HepG2 (cell line): ENCODE measurements around the gene ITGAV. TPM values are rescaled to one million over a fixed set of nuclear protein-coding genes. Genes with fewer than 3 reads are reported as not detected.

Source experiments
- ATAC-seq: fragments of 200-7000 bp; cut with Tn5 transposase; 3 replicates; pipeline ENCODE4 v1.9.1; 2020; ENCODE audit warnings: mild to moderate bottlenecking, moderate library complexity
- BruUV-seq: library from RNA; stranded (reverse); fragments of 400-500 nt; replicated peaks from 2 replicates; lab custom pipeline; 2021; lab: Mats Ljungman, UMichigan
- CTCF ChIA-PET: fragments of 300-600 bp; formaldehyde crosslinking; extraction: SDS; loops from one replicate; lab custom pipeline; 2021; ENCODE audit warnings: low total read pairs, inconsistent platforms, low intra/inter-chr PET ratio; lab: Yijun Ruan, JAX
- POLR2A ChIA-PET: fragments of 350-600 bp; sonication (Branson Sonifier 250); formaldehyde crosslinking; loops from one replicate; lab custom pipeline; 2020; ENCODE audit warnings: antibody characterized with exemption, inconsistent platforms; lab: Yijun Ruan, JAX
- DNase-seq: peaks from one replicate; pipeline ENCODE4 v3.0.0-alpha.2; 2015; ENCODE audit warnings: low spot score
- FAIRE-seq: peaks from 3 replicates; lab custom pipeline; 2011; peaks lifted over from hg19 to GRCh38; lab: Jason Lieb, UNC
- H2AFZ ChIP-seq: one replicate; pipeline ENCODE4 v1.6.1; 2011; ENCODE audit warnings: low read length, inconsistent platforms
- H3K27ac ChIP-seq: fragments of 300-600 bp; 3 replicates; pipeline ENCODE4 v1.8.0; 2011; ENCODE audit warnings: mixed run types, mild to moderate bottlenecking, mixed read lengths, low read length, inconsistent platforms; ENCODE audit not compliant: insufficient read depth; ENCODE audit errors: extremely low read length
- H3K27me3 ChIP-seq, 2 experiments: fragments of 200-600 bp in 1 of 2; 2 replicates in 1 of 2; 3 replicates in 1 of 2; pipeline versions ENCODE4 v1.6.0 to v1.8.0; 2011; ENCODE audit warnings: low read length in 2 of 2, mild to moderate bottlenecking in 2 of 2, moderate library complexity in 2 of 2, inconsistent platforms in 1 of 2; ENCODE audit not compliant: insufficient read depth in 2 of 2, control insufficient read depth in 1 of 2
- H3K36me3 ChIP-seq, 2 experiments: fragments of 200-600 bp in 1 of 2; replicated peaks in 1 of 2; 2 replicates in 1 of 2; 3 replicates in 1 of 2; pipeline versions ENCODE4 v1.5.1 to v1.8.0; 2011; ENCODE audit warnings: low read length in 2 of 2, inconsistent platforms in 1 of 2; ENCODE audit not compliant: insufficient read depth in 2 of 2, control insufficient read depth in 1 of 2
- H3K4me1 ChIP-seq: 2 replicates; pipeline ENCODE4 v1.5.1; 2012; ENCODE audit warnings: low read length, inconsistent platforms; ENCODE audit not compliant: insufficient read depth
- H3K4me2 ChIP-seq: 2 replicates; pipeline ENCODE4 v1.6.0; 2011; ENCODE audit warnings: low read depth, low read length, inconsistent platforms
- H3K4me3 ChIP-seq, 3 experiments: fragments of 200-600 bp in 1 of 3; sonication (generic), shearing (Covaris generic) in 1 of 3; replicated peaks in 1 of 3; 2 replicates each; pipeline ENCODE4 v1.5.1; 2011 to 2016; ENCODE audit warnings: low read length in 3 of 3, inconsistent platforms in 2 of 3, low read depth in 2 of 3, mild to moderate bottlenecking in 2 of 3, control low read depth in 1 of 3, mixed read lengths in 1 of 3; ENCODE audit not compliant: insufficient read depth in 1 of 3
- H3K79me2 ChIP-seq: one replicate; pipeline ENCODE4 v1.6.1; 2011; ENCODE audit warnings: low read length, inconsistent platforms; ENCODE audit not compliant: insufficient read depth
- H3K9ac ChIP-seq: 2 replicates; pipeline ENCODE4 v1.6.0; 2011; ENCODE audit warnings: mild to moderate bottlenecking, low read depth, low read length, inconsistent platforms; ENCODE audit not compliant: insufficient read depth
- H3K9me3 ChIP-seq: 2 replicates; pipeline ENCODE4 v1.5.1; 2012; ENCODE audit warnings: mild to moderate bottlenecking, low read length
- H4K20me1 ChIP-seq: 2 replicates; pipeline ENCODE4 v1.6.0; 2011; ENCODE audit warnings: inconsistent platforms, mild to moderate bottlenecking, low read length, moderate library complexity; ENCODE audit not compliant: insufficient read depth
- ATRX ChIP-seq: sonication (generic); formaldehyde crosslinking; IDR thresholded peaks from 2 replicates; pipeline ENCODE4 v1.4.0; 2020; ENCODE audit warnings: missing genetic modification reagents, borderline replicate concordance
- CAMTA2 ChIP-seq: sonication (generic); formaldehyde crosslinking; IDR thresholded peaks from 2 replicates; pipeline ENCODE4 v1.4.0; 2020; ENCODE audit warnings: mild to moderate bottlenecking, missing genetic modification reagents, borderline replicate concordance
- CHD2 ChIP-seq: IDR thresholded peaks from 2 replicates; pipeline ENCODE4 v1.6.1; 2011; ENCODE audit warnings: low read depth, low read length, improper control_type of control experiment
- FOXA3 ChIP-seq: IDR thresholded peaks from 2 replicates; pipeline ENCODE4 v1.6.1; 2016; ENCODE audit warnings: missing genetic modification reagents, missing compliant biosample characterization
- GPBP1L1 ChIP-seq: sonication (generic); formaldehyde crosslinking; IDR thresholded peaks from 2 replicates; pipeline ENCODE4 v1.5.0; 2020; ENCODE audit warnings: mild to moderate bottlenecking, missing genetic modification reagents
- HNF1B ChIP-seq: sonication (generic); formaldehyde crosslinking; IDR thresholded peaks from 2 replicates; pipeline ENCODE4 v1.5.1; 2020; ENCODE audit warnings: mild to moderate bottlenecking, moderate library complexity, missing genetic modification reagents
- ISL2 ChIP-seq: sonication (generic); formaldehyde crosslinking; IDR thresholded peaks from 2 replicates; pipeline ENCODE4 v1.5.0; 2020; ENCODE audit warnings: missing genetic modification reagents
- KAT7 ChIP-seq: IDR thresholded peaks from 2 replicates; pipeline ENCODE4 v1.6.1; 2018; ENCODE audit warnings: borderline replicate concordance, missing compliant biosample characterization
- MYC ChIP-seq: sonication (generic); formaldehyde crosslinking; IDR thresholded peaks from 2 replicates; pipeline ENCODE4 v1.9.0; 2021; ENCODE audit warnings: missing genetic modification reagents, borderline replicate concordance
- RNF219 ChIP-seq: sonication (generic); formaldehyde crosslinking; IDR thresholded peaks from 2 replicates; pipeline ENCODE4 v1.5.0; 2020; ENCODE audit warnings: mild to moderate bottlenecking, missing genetic modification reagents
- SALL1 ChIP-seq: sonication (generic); formaldehyde crosslinking; IDR thresholded peaks from 2 replicates; pipeline ENCODE4 v1.8.0; 2022; ENCODE audit warnings: mild to moderate bottlenecking, missing genetic modification reagents
- TCF12 ChIP-seq, 2 experiments: fragments of 450-650 bp in 1 of 2; sonication (generic) in 1 of 2; formaldehyde crosslinking in 1 of 2; IDR thresholded peaks; 2 replicates each; pipeline versions ENCODE4 v1.6.1 to v1.8.0; 2017 to 2022; ENCODE audit warnings: antibody characterized with exemption in 1 of 2, mild to moderate bottlenecking in 1 of 2, missing genetic modification reagents in 1 of 2, moderate library complexity in 1 of 2
- TFAP4 ChIP-seq: sonication (generic); IDR thresholded peaks from 2 replicates; pipeline ENCODE4 v1.6.1; 2016; ENCODE audit warnings: low read depth, borderline replicate concordance
- ZIK1 ChIP-seq: sonication (generic); formaldehyde crosslinking; IDR thresholded peaks from 2 replicates; pipeline ENCODE4 v1.5.0; 2020; ENCODE audit warnings: mild to moderate bottlenecking, low read depth, missing genetic modification reagents, borderline replicate concordance
- ZNF224 ChIP-seq: sonication (generic); formaldehyde crosslinking; IDR thresholded peaks from 2 replicates; pipeline ENCODE4 v1.5.0; 2020; ENCODE audit warnings: mild to moderate bottlenecking, missing genetic modification reagents
- ZNF260 ChIP-seq: sonication (generic); formaldehyde crosslinking; IDR thresholded peaks from 2 replicates; pipeline ENCODE4 v1.4.0; 2020; ENCODE audit warnings: missing genetic modification reagents, low read depth, mild to moderate bottlenecking, borderline replicate concordance
- ZNF549 ChIP-seq: sonication (generic); formaldehyde crosslinking; IDR thresholded peaks from 2 replicates; pipeline ENCODE4 v1.5.0; 2020; ENCODE audit warnings: missing genetic modification reagents
- ZNF674 ChIP-seq: sonication (generic); formaldehyde crosslinking; IDR thresholded peaks from 2 replicates; pipeline ENCODE4 v1.5.0; 2020; ENCODE audit warnings: low read depth, mild to moderate bottlenecking, missing genetic modification reagents
- ZNF749 ChIP-seq: sonication (generic); formaldehyde crosslinking; IDR thresholded peaks from 2 replicates; pipeline ENCODE4 v1.8.0; 2022; ENCODE audit warnings: mild to moderate bottlenecking, missing genetic modification reagents, moderate library complexity, borderline replicate concordance
- WGBS: methylation state at CpG from one replicate; pipeline ENCODE4 v1.1.6; 2017; ENCODE audit warnings: low lambda C conversion rate; 5-methylcytosine and 5-hydroxymethylcytosine counted together
- in situ Hi-C: cut with HindIII; loops from 2 replicates; pipeline ENCODE4 v1.10.0; 2017; ENCODE audit warnings: low pct_unique_long_range_greater_than_20kb; ENCODE audit not compliant: extremely low pct_ligation_motif_present
- intact Hi-C: fragments of 100-400 bp; cut with micrococcal nuclease; formaldehyde crosslinking; loops from one replicate; pipeline ENCODE4 v1.10.0; 2022; ENCODE audit not compliant: unreplicated experiment
- polyA plus RNA-seq, 8 experiments: library from polyadenylated mRNA; depleted of rRNA in 3 of 8; stranded (reverse) in 7 of 8; unstranded in 1 of 8; fragments of >200 nt; fragmentation: Illumina TruSeq in 4 of 8; extraction: Trizol in 4 of 8; gene quantifications; 2 replicates each; pipeline versions ENCODE4 v1.2.1 to v1.2.3, GENCODE V29; 2011 to 2016; ENCODE audit warnings: low read depth in 4 of 8, missing spikeins in 1 of 8, mixed read lengths in 1 of 8; ENCODE audit not compliant: insufficient read depth in 1 of 8
- total RNA-seq, 5 experiments: library from RNA; depleted of rRNA; stranded (reverse); fragments of >200 nt; fragmentation: Illumina TruSeq; extraction: Trizol; gene quantifications; 2 replicates each; pipeline ENCODE4 v1.2.3, GENCODE V29; 2016; ENCODE audit warnings: low read depth in 1 of 5

Gene ITGAV
- total and polyA plus RNA-seq, 2 of the 13 experiments (the other 11 are each of a cell fraction or from before 2014, with no cell fraction given), result 59.1 to 60.4 TPM

- peaks cover 42% of the 10 kb centered on the region for H3K79me2 ChIP-seq
- CTCF ChIA-PET, result no interaction called here
- intact Hi-C loops, result no loop called here
- TF ChIP-seq KAT7 (CRISPR knock-in tag), result no peak
- TF ChIP-seq TFAP4, result no peak
- TF ChIP-seq ATRX (CRISPR knock-in tag), result no peak
- TF ChIP-seq RNF219 (CRISPR knock-in tag), result no peak
- TF ChIP-seq ZNF749 (CRISPR knock-in tag), result no peak
- no peak for TF ChIP-seq ZNF549 (CRISPR knock-in tag)
- no peak for TF ChIP-seq ISL2 (CRISPR knock-in tag)
- no peak for TF ChIP-seq FOXA3
- no peak for TF ChIP-seq TCF12 (IDR thresholded peaks at IDR 0.05)
- TF ChIP-seq TCF12 (CRISPR knock-in tag; IDR thresholded peaks at IDR 0.05), result no peak
- TF ChIP-seq GPBP1L1 (CRISPR knock-in tag), result no peak
- TF ChIP-seq MYC (CRISPR knock-in tag), result no peak
- TF ChIP-seq CHD2, result no peak
- no peak for TF ChIP-seq SALL1 (CRISPR knock-in tag)
- no peak for TF ChIP-seq ZNF260
- no peak for TF ChIP-seq HNF1B (CRISPR knock-in tag)
- TF ChIP-seq CAMTA2, result no peak
- no peak for TF ChIP-seq ZNF674
- no peak for TF ChIP-seq ZNF224 (CRISPR knock-in tag)
- TF ChIP-seq ZIK1, result no peak
- no peak overlapping the region for H3K27ac ChIP-seq
- ATAC-seq (no peak), DNase-seq (no peak), FAIRE-seq (no peak)
- BruUV-seq, result no TSS peak
- no peak overlapping the region for H3K4me2 ChIP-seq
- POLR2A ChIA-PET, result interaction anchor here (2.6 kb wide), 1 partner anchor 10 kb away, joined by 14 read pairs; the partner anchor contains the start of gene ITGAV
- no peak overlapping the region for H3K4me3 ChIP-seq
- 97% methylated on average over 3 of the region's 3 CpGs for WGBS
- peaks cover 8 to 34% of the 10 kb centered on the region in 2 experiments for H3K36me3 ChIP-seq
- in situ Hi-C loops, result no loop called here
- no peak overlapping the region for H2AFZ ChIP-seq
- no peaks in the 10 kb centered on the region for H3K27me3 ChIP-seq
- H4K20me1 ChIP-seq, result 0 out of 2 replicates have a peak, but pooled peaks cover 7% of the 10 kb centered on the region
- H3K9ac ChIP-seq, result no peak overlapping the region
- no peaks in the 10 kb centered on the region for H3K9me3 ChIP-seq
- peaks cover 26% of the 10 kb centered on the region for H3K4me1 ChIP-seq
These were observed 9.4 kb downstream of the ITGAV start for GRCh38 chr2:186599186-186599778.
